ENCODE data around the gene ADAMTSL4. TPM values are rescaled to one million over a fixed set of nuclear protein-coding genes. Genes with fewer than 3 reads are reported as not detected.

Gene ADAMTSL4
- total and polyA plus RNA-seq, 2 of the 8 experiments (the other 6 are each of a cell fraction or from before 2014, with no cell fraction given): 4.2 to 5.4 TPM

- Histone ChIP-seq H2AK5ac (ENCODE audit: low read depth, low read length) (0 out of 2 replicates have a peak overlapping the region, but pooled peaks have one; percentile 17), H3K9ac (replicated peaks in 1 of 4; ENCODE audit: extremely low read depth in 1 of 4, low read depth in 3 of 4, low read length in 3 of 4) (no peak overlapping the region), H3K23ac (ENCODE audit: insufficient read length) (no peak overlapping the region), H3K14ac (ENCODE audit: insufficient read length) (no peak overlapping the region), H2AFZ (ENCODE audit: low read length) (no peak overlapping the region), H2BK5ac (ENCODE audit: low read depth, low read length) (no peak overlapping the region), H2BK12ac (ENCODE audit: low read depth, low read length) (no peak overlapping the region), H2BK20ac (ENCODE audit: low read length) (no peak overlapping the region), H3K56ac (replicated peaks; ENCODE audit: insufficient read length, low read depth, low read length) (no peak overlapping the region), H3K9me3 (ENCODE audit: insufficient read depth in 2 of 2, low read depth in 1 of 2, low read length in 1 of 2) (no peaks in the 10 kb centered on the region), H3K27ac (ENCODE audit: low read depth, low read length) (peak overlapping the region; percentile 53; the same call in 1 of the 2 replicates), H3K4me3 (ENCODE audit: extremely low read depth in 1 of 4, insufficient read depth in 2 of 4, low read depth in 3 of 4, low read length in 4 of 4) (no peak overlapping the region), H3K27me3 (replicated peaks in 1 of 4; ENCODE audit: control insufficient read depth in 3 of 4, extremely low read depth in 1 of 4, insufficient read depth in 3 of 4, low read length in 3 of 4) (no peaks in the 10 kb centered on the region), H4K5ac (ENCODE audit: insufficient read length, low read depth, low read length) (peak overlapping the region; percentile 45), H4K91ac (replicated peaks; ENCODE audit: insufficient read length, low read length) (no peak overlapping the region), H3K18ac (ENCODE audit: extremely low read depth, low read length) (no peak overlapping the region), H3K79me1 (ENCODE audit: low read depth, low read length) (no peaks in the 10 kb centered on the region), H2BK15ac (ENCODE audit: low read length) (no peak overlapping the region), H4K20me1 (replicated peaks in 1 of 2; ENCODE audit: control insufficient read depth in 1 of 2, insufficient read depth in 2 of 2, low read length in 2 of 2) (no peaks in the 10 kb centered on the region), H3K4ac (replicated peaks; ENCODE audit: insufficient read length, low read depth, low read length) (no peak overlapping the region), H3K36me3 (ENCODE audit: control insufficient read depth in 2 of 4, insufficient read depth in 4 of 4, low read length in 3 of 4) (peaks cover 0 to 21% (median 3%) of the 10 kb centered on the region in 4 experiments; a peak in 3 of 8 replicates), H3K4me1 (replicated peaks in 1 of 4; ENCODE audit: control insufficient read depth in 3 of 4, insufficient read depth in 4 of 4, low read length in 3 of 4) (peaks cover 1 to 8% (median 3%) of the 10 kb centered on the region in 4 experiments; a peak in 5 of 7 replicates), H3K4me2 (ENCODE audit: insufficient read depth in 1 of 2, low read depth in 2 of 2, low read length in 2 of 2) (peak overlapping the region; percentile 9 to 50; a peak in 3 of 4 replicates), H2BK120ac (replicated peaks; ENCODE audit: low read depth, low read length) (no peak overlapping the region), H4K8ac (ENCODE audit: extremely low read depth, insufficient read depth, low read length) (no peak overlapping the region), H3K23me2 (ENCODE audit: low read depth, low read length) (no peaks in the 10 kb centered on the region), H3K79me2 (ENCODE audit: control insufficient read depth in 1 of 2, insufficient read depth in 2 of 2, low read length in 2 of 2) (no peaks in the 10 kb centered on the region)
- POLR2A ChIA-PET (ENCODE audit: partially characterized antibody): interaction anchor here (0.5 to 43.5 kb wide), 8 partner anchors 8 to 127 kb away, joined by 3 to 1380 read pairs (median 9); partner anchors contain the start of genes ADAMTSL4, ENSA and MCL1
- FAIRE-seq: no peak
- DNase-seq (ENCODE audit: low read depth in 1 of 2, low spot score in 2 of 2): no peak
- CTCF ChIA-PET (ENCODE audit: partially characterized antibody): interaction anchor here (1.0 to 17.6 kb wide), 4 partner anchors 11 to 61 kb away, joined by 3 to 210 read pairs (median 26); no protein-coding TSS in a partner anchor
- WGBS, 2 experiments (ENCODE audit: extremely low coverage in 1 of 2, insufficient coverage in 1 of 2, insufficient read length in 1 of 2, insufficient replicate concordance in 2 of 2, low coverage in 1 of 2, low lambda C conversion rate in 2 of 2, missing lambda C conversion rate in 1 of 2): 68% methylated on average over 2 of the region's 2 CpGs; no CpG with 5 or more reads in 1 of the 2 experiments
- TF ChIP-seq KDM4A (IDR thresholded peaks at IDR 0.05; ENCODE audit: low read depth, low read length, severe bottlenecking) (no peak), YY1 (IDR thresholded peaks at IDR 0.05; ENCODE audit: low read depth, low read length) (no peak), CHD1 (IDR thresholded peaks at IDR 0.05; ENCODE audit: low read depth, low read length) (no peak), POLR2A (IDR thresholded peaks at IDR 0.05; ENCODE audit: control extremely low read depth in 1 of 2, low read depth in 2 of 2, low read length in 2 of 2) (no peak), SIN3A (conservative IDR thresholded peaks at IDR 0.05 in 1 of 2, IDR thresholded peaks at IDR 0.05 in 1 of 2; ENCODE audit: low read depth in 1 of 2, low read length in 2 of 2) (no peak), GABPA (IDR thresholded peaks at IDR 0.05; ENCODE audit: borderline replicate concordance, insufficient read depth, low read length) (no peak), JUND (IDR thresholded peaks at IDR 0.05; ENCODE audit: low read length) (no peak), SRF (IDR thresholded peaks at IDR 0.05; ENCODE audit: low read depth, low read length) (no peak), ASH2L (IDR thresholded peaks at IDR 0.05; ENCODE audit: low read length) (no peak), TAF1 (IDR thresholded peaks at IDR 0.05; ENCODE audit: low read depth, low read length) (no peak)
Measured at GRCh38 chr1:150609732-150610131, 60.5 kb downstream of the ADAMTSL4 start.
